GM18526 (cell line): Measurements from ENCODE around the gene KANK3.

Experiments used
- POLR2A ChIP-seq: IDR thresholded peaks from 3 replicates; pipeline ENCODE4 v1.6.1; 2011; ENCODE audit not compliant: insufficient read length; ENCODE audit errors: extremely low read depth

KANK3 gene

DNA sequence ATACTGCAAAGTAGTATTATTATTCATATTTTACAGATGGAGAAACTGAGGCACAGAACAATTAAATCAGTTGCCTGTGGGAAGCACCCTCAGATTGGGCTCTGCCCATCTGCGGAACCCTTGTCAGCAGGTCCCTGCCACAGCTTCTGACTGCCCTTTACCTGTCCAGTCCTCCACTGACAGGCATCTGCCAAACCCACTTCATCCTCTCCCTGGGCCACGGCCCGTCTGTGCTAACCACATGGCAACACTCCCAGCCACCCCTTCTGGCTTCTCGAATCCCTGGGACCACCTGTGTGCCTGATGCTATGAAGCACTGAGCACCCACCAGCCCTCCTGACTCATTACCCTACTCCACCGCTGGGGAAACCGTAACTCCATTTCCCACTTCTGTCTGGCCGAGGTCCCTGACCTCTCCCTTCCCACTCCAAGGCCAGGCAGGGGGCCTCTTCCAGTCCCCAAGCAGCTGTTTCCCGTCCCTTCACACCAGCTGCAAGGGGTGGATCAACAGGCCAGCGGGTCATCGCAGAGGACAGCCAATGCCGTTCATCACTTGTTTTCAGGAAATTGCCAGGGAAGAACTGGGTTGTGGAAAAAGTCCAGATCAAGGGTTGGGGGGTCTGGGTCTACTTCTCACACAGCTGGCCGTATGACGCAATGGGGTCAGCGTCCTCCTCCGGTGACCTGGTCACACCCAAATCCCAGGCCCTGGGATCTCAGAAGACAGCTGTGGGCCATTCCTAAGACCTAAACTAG is 2.5 kb downstream of the KANK3 start:
- no peak for TF ChIP-seq POLR2A

GRCh38 chr19:8338835-8339234 is 4.2 kb downstream of the KANK3 start:
- no peak for TF ChIP-seq POLR2A

DNA sequence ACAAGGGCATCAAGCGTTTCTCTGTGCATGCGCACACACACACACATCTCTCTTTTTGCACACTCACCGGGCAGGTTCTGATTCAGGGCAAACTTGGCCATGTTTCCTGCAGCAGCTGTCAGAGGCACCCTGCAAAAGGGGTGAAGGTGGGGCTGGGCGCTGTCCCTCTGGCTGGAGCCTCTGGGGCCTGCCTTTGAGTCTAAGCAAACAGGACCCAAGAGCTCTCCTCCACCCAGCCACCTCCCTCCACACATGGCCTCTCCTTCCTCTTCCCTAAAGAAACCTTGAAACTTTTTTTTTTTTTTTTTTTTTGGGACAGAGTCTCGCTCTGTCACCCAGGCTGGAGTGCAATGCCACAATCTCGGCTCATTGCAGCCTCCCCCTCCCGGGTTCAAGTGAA is 5.3 kb downstream of the KANK3 start:
- no peak for TF ChIP-seq POLR2A

DNA sequence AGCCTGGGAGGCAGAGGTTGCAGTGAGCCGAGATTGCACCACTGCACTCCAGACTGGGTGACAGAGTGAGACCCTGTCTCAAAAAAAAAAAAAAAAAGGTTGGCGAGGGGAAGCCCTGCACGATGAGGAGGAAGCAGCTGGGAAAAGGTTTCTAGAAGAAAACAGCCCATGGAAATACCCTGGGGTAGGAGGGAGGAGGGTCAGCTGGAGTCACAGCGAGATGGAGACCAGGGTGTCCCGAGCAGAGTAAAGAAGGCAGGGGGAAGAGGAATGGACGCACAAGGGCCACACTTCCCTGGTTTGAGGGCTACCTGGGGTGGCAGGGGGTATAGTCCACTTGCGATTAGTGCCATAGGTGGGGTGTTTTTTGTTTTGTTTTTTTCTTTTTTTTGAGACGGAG is 6.4 kb downstream of the KANK3 start:
- TF ChIP-seq POLR2A = no peak

DNA sequence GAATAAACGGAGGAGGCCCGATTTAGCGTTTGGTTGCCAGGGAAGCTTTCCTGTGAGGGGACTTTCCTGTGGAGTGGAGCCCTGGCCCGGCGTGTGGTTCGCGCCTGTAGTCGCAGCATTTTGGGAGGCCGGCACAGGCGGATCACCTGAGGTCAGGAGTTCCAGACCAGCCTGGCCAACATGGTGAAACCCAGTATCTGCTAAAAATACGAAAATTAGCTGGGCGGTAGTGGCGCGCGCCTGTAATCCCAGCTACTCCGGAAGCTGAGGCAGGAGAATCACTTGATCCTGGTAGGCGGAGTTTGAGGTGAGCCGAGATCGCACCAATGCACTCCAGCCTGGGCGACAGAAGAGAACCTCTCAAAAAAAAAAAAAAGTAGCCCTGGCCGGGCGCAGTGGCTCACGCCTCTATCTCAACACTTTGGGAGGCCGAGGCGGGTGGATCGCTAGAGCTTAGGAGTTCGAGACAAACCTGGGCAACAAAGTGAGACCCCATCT is 6.9 kb downstream of the KANK3 start:
- no peak for TF ChIP-seq POLR2A

DNA sequence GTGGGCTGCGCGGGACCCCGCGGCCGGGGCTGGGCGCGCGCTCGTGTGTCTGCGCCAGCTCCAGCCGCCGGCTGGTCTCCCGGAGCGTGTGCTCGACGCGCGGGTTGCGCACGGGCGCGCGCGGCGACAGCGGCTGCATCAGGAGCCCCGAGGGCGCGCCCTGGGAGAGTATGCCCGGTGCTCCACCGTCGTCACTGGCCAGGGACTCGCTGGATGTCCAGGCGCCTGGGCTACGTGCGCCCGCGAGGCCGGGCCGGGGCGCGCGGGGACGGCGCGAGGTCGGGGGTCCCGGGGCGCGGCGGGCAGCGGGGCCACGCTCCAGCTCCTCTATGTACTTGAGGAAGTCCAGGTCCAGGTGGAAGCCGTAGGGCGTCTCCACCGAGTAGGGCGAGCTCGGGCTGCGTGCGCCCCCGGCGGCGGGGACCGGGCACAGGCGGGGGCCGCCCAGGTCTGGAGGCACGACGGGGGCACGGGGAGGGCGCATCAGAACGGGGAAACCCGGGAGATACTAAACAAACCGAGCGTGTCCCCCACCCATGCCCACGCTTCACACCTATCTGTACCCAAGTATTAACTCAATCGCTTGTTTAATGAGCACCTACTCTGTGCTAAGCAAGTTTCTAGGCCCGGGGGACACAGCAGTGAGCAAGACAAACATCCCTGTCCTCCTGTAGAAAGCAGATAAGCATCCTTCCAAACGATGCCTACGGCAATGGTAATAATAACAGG is 7.6 kb downstream of the KANK3 start:
- no peak for TF ChIP-seq POLR2A

- TF ChIP-seq POLR2A = no peak
These were observed 8.4 kb downstream of the KANK3 start for GRCh38 chr19:8334458-8335342.

DNA sequence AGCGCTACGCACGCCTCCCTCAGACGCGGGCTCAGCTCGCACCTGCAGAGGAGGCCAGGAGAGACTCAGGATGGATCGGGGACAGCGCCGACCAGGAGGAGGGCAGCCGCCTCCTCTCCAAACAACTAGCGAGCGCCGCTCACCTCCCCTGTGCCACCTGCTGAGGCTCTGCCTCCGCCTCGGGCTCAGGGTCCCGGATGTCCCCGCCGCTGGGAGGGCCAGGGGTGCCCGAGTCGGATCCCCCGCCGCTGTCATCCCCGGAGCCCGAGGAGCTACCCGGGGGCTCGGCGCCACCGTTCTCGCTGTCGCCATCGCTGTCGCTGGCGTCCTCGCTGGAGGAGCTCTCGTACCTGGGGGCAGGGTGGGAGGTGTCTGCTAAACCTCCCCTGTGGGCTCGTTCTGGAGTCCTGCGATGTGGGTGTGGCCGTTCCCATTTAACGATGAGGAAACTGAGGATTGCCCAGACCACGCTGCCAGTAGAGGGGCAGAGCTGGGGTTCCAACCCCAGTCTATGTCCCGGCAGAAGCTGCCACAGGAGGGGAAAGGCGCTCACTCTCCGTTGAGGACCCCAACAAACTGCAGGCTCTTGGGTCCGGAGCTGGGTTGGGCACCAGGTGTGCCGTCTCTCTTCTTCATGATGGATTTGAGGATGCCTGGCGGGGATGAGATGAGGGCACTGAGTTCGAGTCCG is 9.2 kb downstream of the KANK3 start:
- no peak for TF ChIP-seq POLR2A

GRCh38 chr19:8332976-8333766 is 9.9 kb downstream of the KANK3 start:
- no peak for TF ChIP-seq POLR2A

DNA sequence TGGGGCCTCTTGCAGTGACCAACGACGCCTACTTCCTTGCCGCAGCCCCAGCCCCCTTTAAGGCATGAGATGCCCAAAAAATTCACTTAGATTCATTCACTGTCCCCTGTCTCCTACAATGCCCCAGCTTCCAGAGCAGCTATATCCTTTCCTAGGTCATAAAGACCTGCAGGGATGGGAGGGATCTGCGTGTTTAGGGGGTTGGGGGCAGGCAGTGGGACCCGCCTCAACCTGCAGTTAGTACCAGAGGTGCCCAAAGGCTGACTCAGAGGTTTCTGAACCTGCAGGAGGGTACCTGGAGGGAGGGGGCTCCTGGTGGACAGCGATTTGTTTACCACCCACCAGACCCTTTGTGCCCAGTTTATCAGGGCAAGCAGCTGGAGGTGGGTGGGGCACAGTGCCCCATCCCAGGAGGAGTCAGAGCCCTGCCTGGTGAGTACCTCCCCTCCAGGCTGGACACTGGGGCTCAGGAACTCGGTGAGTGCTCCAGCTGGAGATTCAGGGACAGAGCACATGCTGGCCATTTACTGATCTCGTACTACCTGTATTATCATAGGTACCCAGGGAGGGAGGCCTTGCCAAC is 11.7 kb downstream of the KANK3 start:
- TF ChIP-seq POLR2A = no peak

- no peak for TF ChIP-seq POLR2A
These were observed 13.1 kb downstream of the KANK3 start for GRCh38 chr19:8329996-8330395.

GRCh38 chr19:8325454-8325853 is 17.6 kb downstream of the KANK3 start:
- no peak for TF ChIP-seq POLR2A

DNA sequence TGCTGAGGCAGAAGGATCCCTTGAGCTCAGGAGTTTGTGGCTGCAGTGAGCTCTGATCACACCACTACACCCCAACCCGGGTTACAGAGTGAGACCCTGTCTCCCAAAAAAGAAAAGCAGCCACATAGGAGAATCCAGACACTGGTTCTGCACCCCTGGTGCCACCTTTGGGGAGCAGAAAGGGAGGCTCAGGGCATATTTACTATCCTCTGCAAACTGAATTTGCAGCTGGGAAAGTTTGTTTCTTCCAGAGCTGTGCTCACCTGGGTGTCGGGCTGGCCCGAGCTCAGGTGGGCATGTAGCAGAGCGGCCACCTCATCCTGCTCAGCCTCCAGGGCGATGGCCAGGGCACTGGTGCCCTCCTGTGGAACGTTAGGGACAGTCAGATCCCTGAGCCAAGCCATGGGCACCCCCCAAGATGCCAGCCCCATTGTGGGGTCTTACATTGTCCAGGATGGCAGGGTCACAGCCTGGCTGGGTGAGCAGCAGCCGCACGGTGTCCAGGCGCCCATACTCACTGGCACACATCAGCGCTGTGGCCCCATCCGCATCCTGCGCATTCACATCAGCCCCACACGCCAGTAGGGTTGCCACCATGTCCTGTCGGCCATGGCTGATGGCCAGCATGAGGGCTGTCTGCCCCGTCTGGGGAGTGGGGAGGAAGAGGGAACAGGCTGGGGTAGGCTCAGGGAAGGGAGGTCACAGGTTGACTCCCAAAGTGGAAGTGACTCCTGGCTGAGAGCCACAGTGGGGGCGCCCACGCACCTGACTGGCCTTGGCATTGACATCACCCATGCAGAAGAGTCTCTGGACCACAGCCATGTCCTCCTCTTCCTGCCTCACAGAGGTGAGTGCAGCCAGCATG is 18.6 kb downstream of the KANK3 start:
- TF ChIP-seq POLR2A = peak; percentile 44
